Body of pancreas (tissue), 4 donors: ENCODE data around the gene MYCN. TPM values are rescaled to one million over a fixed set of nuclear protein-coding genes. Genes with fewer than 3 reads are reported as not detected.
"Not testable (repeated sequence)": the region's sequence is repeated elsewhere in the genome, so short reads cannot be mapped to it uniquely, and the experiment has no call there.

Experiments used
- ATAC-seq: fragments of 150-250 bp; one replicate; pipeline ENCODE4 v1.9.1; 2016
- DNase-seq, 4 donors: peaks; one replicate each; pipeline ENCODE4 v3.0.0-alpha.2; 2019
- H3K27ac ChIP-seq, 4 donors: fragments of 200-600 bp; sonication (generic); 1 replicate in 3 of 4; 2 replicates in 1 of 4; pipeline versions ENCODE4 v1.5.1 to v1.6.1; 2016 to 2019; ENCODE audit warnings: mild to moderate bottlenecking in 1 of 4, mixed read lengths in 1 of 4, moderate library complexity in 1 of 4
- H3K27me3 ChIP-seq, 2 donors: fragments of 200-600 bp; sonication (generic); one replicate each; pipeline ENCODE4 v1.6.0; 2016; ENCODE audit warnings: mild to moderate bottlenecking in 1 of 2
- H3K36me3 ChIP-seq, 2 donors: fragments of 200-600 bp; sonication (generic); replicated peaks in 1 of 2; 2 replicates each; pipeline ENCODE4 v1.5.1; 2016; ENCODE audit warnings: low read depth in 2 of 2; ENCODE audit not compliant: insufficient read depth in 1 of 2
- H3K4me1 ChIP-seq: fragments of 200-600 bp; sonication (generic); one replicate; pipeline ENCODE4 v1.6.0; 2016
- H3K4me3 ChIP-seq, 2 donors: fragments of 200-600 bp; sonication (generic); 1 replicate in 1 of 2; 2 replicates in 1 of 2; pipeline ENCODE4 v1.5.1; 2016 to 2019
- H3K9me3 ChIP-seq, 3 donors: fragments of 200-600 bp; sonication (generic); 1 replicate in 2 of 3; 2 replicates in 1 of 3; pipeline ENCODE4 v1.5.1; 2016
- CTCF ChIP-seq, 7 experiments: fragments of 450-650 bp in 4 of 7; fragments of 200-600 bp in 3 of 7; sonication (generic) in 3 of 7; IDR thresholded peaks; one replicate each; pipeline ENCODE4 v1.5.1; 2016 to 2019; ENCODE audit warnings: antibody characterized with exemption in 7 of 7
- POLR2A ChIP-seq, 3 donors: fragments of 450-650 bp; IDR thresholded peaks; one replicate each; pipeline ENCODE4 v1.6.1; 2016; ENCODE audit warnings: antibody characterized with exemption in 3 of 3, mild to moderate bottlenecking in 2 of 3
- WGBS, 2 donors: methylation state at CpG; one replicate each; pipeline ENCODE4 v1.1.5; 2017; 5-methylcytosine and 5-hydroxymethylcytosine counted together
- intact Hi-C: fragments of 100-400 bp; cut with DNase I; formaldehyde crosslinking; loops from one replicate; pipeline ENCODE4 v1.15.1; 2023
- total RNA-seq, 2 donors: library from RNA; depleted of rRNA; stranded (reverse); fragments of >200 nt; gene quantifications; one replicate each; pipeline ENCODE4 v1.1.0, GENCODE V29; 2016

The MYCN gene
- total RNA-seq, 2 donors from 2014 or later = not detected

- no peak for ATAC-seq
- H3K27me3 ChIP-seq = no peaks in the 10 kb centered on the region
- no peak overlapping the region for H3K4me3 ChIP-seq
- no peak overlapping the region for H3K27ac ChIP-seq
- intact Hi-C loops = no loop called here
- no peak for DNase-seq
- H3K4me1 ChIP-seq = no peaks in the 10 kb centered on the region
- no peaks in the 10 kb centered on the region for H3K9me3 ChIP-seq
- TF ChIP-seq POLR2A (IDR thresholded peaks at IDR 0.05) = no peak
- TF ChIP-seq CTCF (IDR thresholded peaks at IDR 0.05) = no peak
- 74 to 77% methylated on average over 7 of the region's 7 CpGs for WGBS, 2 donors
- H3K36me3 ChIP-seq = no peaks in the 10 kb centered on the region
Measured at GRCh38 chr2:15926252-15926651, 14.1 kb upstream of the MYCN start.

GRCh38 chr2:15927551-15928218 is 12.7 kb upstream of the MYCN start:
- Histone ChIP-seq H3K27me3 (no peaks in the 10 kb centered on the region), H3K9me3 (no peaks in the 10 kb centered on the region), H3K4me1 (no peaks in the 10 kb centered on the region), H3K4me3 (no peak overlapping the region), H3K27ac (no peak overlapping the region), H3K36me3 (no peaks in the 10 kb centered on the region)
- no peak for DNase-seq
- ATAC-seq = no peak
- WGBS, 2 donors = 71 to 76% methylated on average over 9 to 11 of the region's 11 CpGs
- TF ChIP-seq POLR2A (IDR thresholded peaks at IDR 0.05) = no peak
- TF ChIP-seq CTCF (IDR thresholded peaks at IDR 0.05) = no peak
- intact Hi-C loops = no loop called here

- intact Hi-C loops, H3K36me3 ChIP-seq, H3K9me3 ChIP-seq, H3K27me3 ChIP-seq, H3K4me3 ChIP-seq, DNase-seq, ATAC-seq, H3K4me1 ChIP-seq, H3K27ac ChIP-seq: not testable (repeated sequence)
- WGBS, 2 donors = 64 to 85% methylated on average over 3 of the region's 3 CpGs
Measured at GRCh38 chr2:15929008-15929407, 11.3 kb upstream of the MYCN start.

GRCh38 chr2:15929861-15930260 is 10.5 kb upstream of the MYCN start:
- Histone ChIP-seq H3K27me3 (no peaks in the 10 kb centered on the region), H3K4me3 (no peak overlapping the region), H3K9me3 (no peaks in the 10 kb centered on the region), H3K27ac (no peak overlapping the region), H3K4me1 (no peaks in the 10 kb centered on the region), H3K36me3 (no peaks in the 10 kb centered on the region)
- intact Hi-C loops = no loop called here
- no peak for TF ChIP-seq POLR2A (IDR thresholded peaks at IDR 0.05)
- TF ChIP-seq CTCF (IDR thresholded peaks at IDR 0.05) = no peak
- DNase-seq (no peak), ATAC-seq (no peak)
- WGBS, 2 donors = 69 to 81% methylated on average over 5 of the region's 5 CpGs

GRCh38 chr2:15930589-15931318 is 9.6 kb upstream of the MYCN start:
- TF ChIP-seq POLR2A (IDR thresholded peaks at IDR 0.05) (no peak), CTCF (IDR thresholded peaks at IDR 0.05) (no peak)
- H3K27ac ChIP-seq = no peak overlapping the region
- H3K36me3 ChIP-seq = no peaks in the 10 kb centered on the region
- H3K27me3 ChIP-seq = no peaks in the 10 kb centered on the region
- no peaks in the 10 kb centered on the region for H3K4me1 ChIP-seq
- no peak overlapping the region for H3K4me3 ChIP-seq
- no peak for DNase-seq
- 85 to 93% methylated on average over 5 of the region's 5 CpGs for WGBS, 2 donors
- intact Hi-C loops = no loop called here
- no peaks in the 10 kb centered on the region for H3K9me3 ChIP-seq
- ATAC-seq = no peak
